HK-2 (cell line): ENCODE measurements around the gene EYS.

Experiments used
- DNase-seq: peaks from one replicate; pipeline ENCODE4 v3.0.0-alpha.2; 2018; ENCODE audit not compliant: unreplicated experiment

The EYS gene

GRCh38 chr6:65707126-65707826 is at the start of gene EYS:
TSS of gene EYS (minus strand) at chr6:65707226. CDS start at chr6:65495410, 211,816 bp downstream.
- no peak for DNase-seq

DNA sequence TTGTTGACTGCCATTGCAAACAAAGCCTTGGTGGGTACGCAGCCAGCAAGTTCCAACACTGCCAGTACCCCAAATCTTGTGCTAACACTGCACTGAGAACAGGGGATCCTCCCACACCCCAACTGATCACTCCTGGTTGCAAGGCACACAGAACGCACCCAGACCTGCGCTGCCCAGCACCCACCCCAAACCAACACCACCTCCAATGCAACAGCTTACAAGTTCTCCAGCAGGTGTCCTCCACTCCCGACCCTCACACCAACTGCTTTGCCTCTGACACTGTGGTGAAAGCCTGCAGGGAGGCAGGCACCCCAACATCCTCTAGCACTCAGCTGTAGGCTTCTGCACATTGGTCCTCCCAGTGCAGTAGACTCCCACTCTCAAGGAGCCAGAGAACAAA is 39.3 kb upstream of the EYS start:
- no peak for DNase-seq

GRCh38 chr6:65745614-65746013 is 38.6 kb upstream of the EYS start:
- DNase-seq, result no peak

- no peak for DNase-seq
These were observed 22.0 kb upstream of the EYS start for GRCh38 chr6:65728879-65729479.

- DNase-seq, result no peak
These were observed 12.1 kb upstream of the EYS start for GRCh38 chr6:65719101-65719500.

- no peak for DNase-seq
These were observed 4.5 kb upstream of the EYS start for GRCh38 chr6:65711531-65711930.

DNA sequence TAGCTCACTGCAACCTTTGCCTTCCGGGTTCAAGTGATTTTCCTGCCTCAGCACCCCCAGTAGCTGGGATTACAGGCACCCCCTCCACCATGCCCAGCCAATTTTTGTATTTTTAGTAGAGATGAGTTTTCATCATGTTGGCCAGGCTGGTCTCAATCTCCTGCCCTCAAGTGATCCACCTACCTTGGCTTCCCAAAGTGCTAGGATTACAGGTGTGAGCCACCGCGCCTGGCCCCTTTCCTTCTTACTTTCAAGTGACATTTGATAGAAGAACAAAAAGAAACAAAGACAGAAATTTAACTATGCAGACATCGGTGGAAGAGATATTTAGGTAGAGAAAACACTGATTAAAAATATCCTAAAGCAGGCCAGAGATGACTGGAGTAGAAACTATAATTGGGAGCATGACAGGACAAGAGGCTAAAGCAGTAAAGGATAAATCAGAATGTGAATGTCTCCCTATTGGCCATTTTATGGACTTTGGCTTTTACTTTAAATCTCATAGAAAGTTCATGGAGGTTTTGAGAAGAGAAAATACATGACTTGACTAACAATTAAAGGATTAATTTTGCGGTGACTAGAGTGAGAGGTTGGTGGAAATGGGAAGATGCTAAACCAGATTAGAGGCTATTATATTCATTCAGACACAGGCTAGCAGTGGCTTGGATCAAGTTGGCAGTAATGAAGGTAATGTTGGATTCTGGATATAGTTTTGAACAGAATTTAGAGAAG is 2.2 kb upstream of the EYS start:
- DNase-seq, result no peak

- DNase-seq, result no peak
These were observed 1.1 kb upstream of the EYS start for GRCh38 chr6:65708162-65708561.

DNA sequence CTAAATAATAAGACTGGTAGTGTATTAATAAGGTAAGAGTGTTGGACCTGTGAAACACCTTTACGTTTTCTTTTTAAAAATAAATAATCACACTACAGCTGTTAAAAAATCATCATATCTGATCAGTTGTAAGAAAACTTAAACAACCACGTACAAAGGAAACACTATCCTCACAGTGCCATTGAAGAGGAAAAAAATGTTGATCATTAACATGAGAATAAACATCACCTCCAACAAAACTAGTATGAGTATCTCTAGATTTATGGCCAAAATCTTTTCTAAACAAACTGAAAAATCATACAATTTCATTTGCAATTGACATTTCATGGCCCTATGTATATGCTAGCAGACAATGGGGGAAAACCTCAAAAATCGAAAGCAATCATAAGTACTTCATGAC is 590 bp downstream of the EYS start:
- no peak for DNase-seq

- DNase-seq, result no peak
These were observed 5.7 kb downstream of the EYS start for GRCh38 chr6:65701325-65701724.

DNA sequence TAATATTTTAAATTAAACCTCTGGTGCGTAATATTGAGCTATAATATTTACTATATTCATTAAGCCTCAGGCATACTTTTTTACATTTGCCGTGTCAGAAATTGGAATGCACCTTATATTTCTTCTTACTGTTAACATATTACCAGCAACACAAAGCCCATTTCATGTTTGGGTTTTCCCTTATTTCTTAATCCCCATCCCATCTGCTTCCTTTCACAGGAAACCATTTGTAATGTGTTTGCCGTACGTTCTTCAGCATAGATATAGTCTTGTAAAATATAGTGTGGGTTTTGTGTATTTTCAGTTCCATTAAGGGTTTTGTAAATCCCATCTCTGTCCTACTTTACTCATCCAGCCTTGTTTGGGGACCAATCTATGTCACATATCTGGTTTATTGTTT is 6.5 kb downstream of the EYS start:
- DNase-seq, result no peak

GRCh38 chr6:65692109-65692508 is 14.9 kb downstream of the EYS start:
- no peak for DNase-seq

GRCh38 chr6:65680232-65680631 is 26.8 kb downstream of the EYS start:
- no peak for DNase-seq

DNA sequence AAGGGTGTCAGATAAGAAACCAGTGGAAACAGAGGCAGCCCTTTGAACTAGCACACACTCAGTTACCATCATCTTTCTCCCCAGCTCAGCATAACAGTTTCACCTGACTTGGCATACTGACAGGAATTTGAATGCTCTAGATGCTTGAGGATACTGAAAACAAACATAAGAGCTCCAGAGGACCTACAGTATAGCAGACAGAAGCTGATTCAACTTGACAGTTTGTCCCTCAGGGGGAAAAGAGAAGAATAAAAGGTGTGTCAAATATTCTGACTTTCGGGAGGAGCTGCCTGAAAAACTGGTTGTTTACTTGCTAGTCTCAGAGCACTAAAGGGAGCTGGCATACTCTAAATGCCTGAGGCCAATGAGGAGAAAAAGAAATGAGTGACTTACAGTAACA is 35.1 kb downstream of the EYS start:
- DNase-seq, result no peak

DNA sequence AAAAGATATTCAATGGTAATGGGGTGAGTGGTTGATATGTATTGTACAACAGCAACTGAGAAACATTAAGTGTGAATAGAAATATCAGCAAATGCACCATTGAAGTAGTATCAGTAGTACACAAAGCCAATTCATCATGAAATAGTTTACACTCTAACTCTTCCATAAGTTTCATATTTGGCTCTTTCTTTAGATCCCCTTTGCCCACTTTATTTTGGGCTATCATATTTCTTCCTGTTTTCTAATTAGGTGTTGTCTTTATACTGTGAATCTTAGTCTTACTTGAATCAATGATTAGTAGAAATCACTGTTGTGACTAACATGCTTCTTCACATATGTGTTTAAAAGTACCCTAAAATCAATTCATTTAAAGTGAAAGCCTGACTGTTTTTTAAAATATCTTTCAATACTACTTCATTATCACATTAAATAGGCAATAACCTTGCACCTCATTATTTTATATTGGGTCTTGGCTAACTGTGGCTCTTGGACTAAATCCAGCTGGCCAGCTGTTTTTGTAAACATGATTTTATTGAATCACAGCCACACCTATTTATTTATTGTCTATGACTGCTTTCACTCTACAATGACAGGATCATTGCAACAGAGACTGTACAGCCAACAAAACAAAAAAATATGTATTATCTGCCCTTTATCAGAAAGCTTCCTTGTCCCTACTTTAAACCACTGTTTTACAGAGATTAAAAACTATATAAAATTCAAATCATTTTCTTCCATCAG is 38.9 kb downstream of the EYS start:
- DNase-seq, result no peak

GRCh38 chr6:65650086-65650485 is 56.9 kb downstream of the EYS start:
- no peak for DNase-seq

DNA sequence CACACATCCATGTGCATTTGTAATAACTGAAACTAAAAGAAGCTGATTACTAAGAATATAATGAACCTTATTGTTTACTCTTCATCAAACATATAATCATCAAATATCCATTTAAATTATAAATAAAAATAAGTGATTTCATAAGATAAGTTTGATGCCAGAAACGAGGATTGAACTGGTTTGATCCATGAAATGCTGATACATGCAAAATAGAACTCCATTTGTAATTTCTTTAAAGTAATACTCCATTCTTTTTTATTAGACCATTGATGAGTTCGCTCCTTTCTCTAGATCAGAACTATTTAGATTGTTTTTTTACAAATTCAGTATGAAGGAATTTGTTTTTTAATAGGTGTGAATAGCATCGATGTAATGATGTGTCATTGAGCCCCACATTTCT is 57.6 kb downstream of the EYS start:
- DNase-seq, result no peak

DNA sequence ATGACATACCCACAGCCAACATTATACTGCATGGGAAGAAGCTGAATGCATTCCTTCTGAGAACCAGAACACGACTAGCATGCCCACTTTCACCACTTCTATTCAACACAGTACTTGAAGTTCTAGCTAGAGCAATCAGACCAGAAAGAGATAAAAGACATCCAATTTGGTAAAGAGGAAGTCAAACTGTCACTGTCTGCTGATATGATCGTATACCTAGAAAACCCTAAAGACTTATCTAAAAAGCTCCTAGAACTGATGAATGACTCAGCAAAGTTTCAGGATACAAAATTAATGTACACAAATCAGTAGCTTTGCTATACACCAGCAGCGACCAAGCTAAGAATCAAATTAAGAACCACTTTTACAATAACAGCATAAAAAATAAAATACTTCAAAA is 60.5 kb downstream of the EYS start:
- DNase-seq, result no peak

DNA sequence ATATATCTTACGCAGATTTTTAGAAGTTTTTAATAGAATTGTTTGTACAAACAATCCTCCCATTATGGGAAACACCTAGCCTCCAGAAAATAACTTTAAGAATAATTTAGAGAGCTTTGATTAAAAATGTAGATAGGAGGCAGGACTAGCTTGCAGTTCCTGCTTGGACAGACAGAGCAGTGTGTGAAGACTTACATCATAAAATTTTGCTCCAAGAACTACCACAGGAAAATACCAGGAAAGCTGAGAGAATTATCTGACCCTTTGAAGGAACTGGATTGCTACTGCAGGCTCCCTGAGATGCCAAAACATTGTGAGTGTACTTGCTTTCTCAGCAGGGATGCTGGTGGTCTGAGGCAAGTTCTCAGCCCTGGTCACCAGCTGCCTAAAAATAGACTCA is 64.2 kb downstream of the EYS start:
- no peak for DNase-seq

- peak; percentile 20 for DNase-seq
These were observed 68.8 kb downstream of the EYS start for GRCh38 chr6:65638047-65638831.

DNA sequence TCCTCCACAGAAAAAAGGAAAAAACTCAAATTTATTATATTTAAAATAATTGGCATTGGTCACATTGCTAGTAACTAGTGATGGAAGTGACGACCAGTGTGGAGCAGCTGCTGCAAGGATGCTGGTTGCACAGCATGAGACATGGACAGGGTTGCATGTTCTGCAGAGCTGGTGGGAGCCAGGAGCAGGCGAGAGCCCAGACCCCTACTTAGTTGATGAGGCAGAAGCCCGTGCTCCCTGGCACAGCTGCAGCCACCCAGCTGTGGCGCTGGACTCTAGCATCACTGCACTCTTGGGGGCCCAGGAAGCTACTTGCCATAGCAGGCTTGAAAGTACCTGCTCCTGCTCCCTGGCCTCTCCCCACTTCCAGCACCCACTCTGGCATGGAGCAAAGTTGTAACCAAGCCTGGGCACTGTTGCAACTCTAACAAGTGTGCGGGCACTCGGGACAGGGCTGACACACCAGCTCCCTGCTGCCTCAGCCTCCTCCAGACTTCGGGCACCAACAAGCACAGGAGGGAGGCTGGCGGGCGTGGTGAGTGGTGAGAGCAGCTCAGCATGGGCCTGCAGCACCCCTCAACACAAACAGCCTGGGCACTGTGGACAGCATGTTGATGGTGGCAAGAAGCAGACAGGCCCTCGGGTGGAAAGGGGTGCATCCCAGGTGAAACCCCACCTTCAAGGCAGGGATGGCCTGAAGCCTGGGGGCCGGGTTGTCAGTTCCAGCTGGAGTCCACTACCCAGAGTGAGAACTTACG is 69.6 kb downstream of the EYS start:
- DNase-seq, result no peak
